GM18511 (cell line): Measurements from ENCODE around the gene ADAMTS14.
"Not testable (repeated sequence)": the region's sequence is repeated elsewhere in the genome, so short reads cannot be mapped to it uniquely, and the experiment has no call there.

Source experiments
- ATAC-seq: cut with Tn5 transposase; IDR thresholded peaks from one replicate; pipeline ENCODE4 v1.9.1; 2021; ENCODE audit warnings: mild to moderate bottlenecking, moderate library complexity; ENCODE audit not compliant: unreplicated experiment

The ADAMTS14 gene

GRCh38 chr10:70657041-70657440 is 15.3 kb upstream of the ADAMTS14 start:
- no peak for ATAC-seq

DNA sequence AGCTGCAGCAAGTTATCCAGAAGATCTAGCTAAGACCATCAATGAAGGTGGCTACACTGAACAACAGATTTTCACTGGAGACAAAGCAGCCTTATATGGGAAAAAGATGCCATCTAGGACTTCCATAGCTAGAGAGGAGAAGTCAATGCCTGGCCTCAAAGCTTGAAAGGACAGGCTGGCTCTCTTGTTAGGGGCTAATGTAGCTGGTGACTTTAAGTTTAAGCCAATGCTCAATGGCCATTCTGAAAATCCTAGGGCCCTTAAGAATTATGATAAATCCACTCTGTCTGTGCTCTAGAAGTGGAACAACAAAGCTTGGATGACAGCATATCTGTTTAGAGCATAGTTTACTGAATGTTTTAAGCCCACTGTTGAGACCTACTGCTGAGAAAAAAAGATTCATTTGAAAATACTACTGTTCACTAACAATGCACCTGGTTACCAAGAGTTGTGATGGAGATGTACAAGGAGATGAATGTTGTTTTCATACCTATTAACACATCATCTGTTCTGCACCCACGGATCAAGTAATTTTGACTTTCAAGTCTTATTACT is 13.6 kb upstream of the ADAMTS14 start:
- no peak for ATAC-seq

GRCh38 chr10:70659306-70659705 is 13.0 kb upstream of the ADAMTS14 start:
- ATAC-seq, result no peak

GRCh38 chr10:70660722-70661121 is 11.6 kb upstream of the ADAMTS14 start:
- no peak for ATAC-seq

- no peak for ATAC-seq
Observed at GRCh38 chr10:70661623-70662361, 10.5 kb upstream of the ADAMTS14 start.

- no peak for ATAC-seq
Observed at GRCh38 chr10:70662362-70663220, 9.7 kb upstream of the ADAMTS14 start.

DNA sequence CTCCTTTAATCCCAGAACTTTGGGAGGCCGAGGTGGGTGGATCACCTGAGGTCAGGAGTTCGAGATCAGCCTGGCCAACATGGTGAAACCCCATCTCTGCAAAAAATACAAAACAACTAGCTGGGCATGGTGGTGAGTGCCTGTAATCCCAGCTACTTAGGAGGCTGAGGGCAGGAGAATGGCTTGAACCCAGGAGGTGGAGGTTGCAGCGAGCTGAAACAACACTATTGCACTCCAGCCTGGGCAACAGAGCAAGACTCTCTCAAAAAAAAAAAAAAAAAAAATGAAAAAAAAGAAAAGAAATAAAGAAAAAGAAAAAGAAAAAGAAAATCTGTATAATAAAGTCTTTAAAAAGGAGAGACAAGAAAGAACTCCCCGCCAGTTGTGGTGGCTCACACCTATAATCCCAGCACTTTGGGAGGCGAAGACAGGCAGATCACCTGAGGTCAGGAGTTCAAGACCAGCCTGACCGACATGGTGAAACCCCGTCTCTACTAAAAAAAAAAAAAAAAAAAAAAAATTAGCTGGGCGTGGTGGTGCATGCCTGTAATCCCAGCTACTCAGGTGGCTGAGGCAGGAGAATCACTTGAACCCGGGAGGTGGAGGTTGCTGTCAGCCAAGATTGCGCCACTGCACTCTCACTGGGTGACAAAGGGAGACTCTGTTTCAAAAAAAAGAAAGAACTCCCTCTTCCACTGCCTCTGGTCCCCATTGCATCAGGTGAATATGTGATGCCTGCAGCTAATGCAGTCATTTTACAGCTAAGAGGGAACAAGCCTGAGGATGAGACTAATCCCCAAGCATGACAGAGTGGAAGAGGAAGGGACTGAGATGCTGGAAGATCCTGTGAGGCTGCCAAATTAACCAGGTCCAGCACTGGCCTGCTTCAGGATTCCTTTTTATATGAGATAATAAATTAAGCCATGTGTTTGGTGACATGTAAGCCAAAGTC is 8.6 kb upstream of the ADAMTS14 start:
- not testable (repeated sequence) for ATAC-seq

- ATAC-seq, result no peak
Observed at GRCh38 chr10:70664702-70665195, 7.6 kb upstream of the ADAMTS14 start.

- ATAC-seq, result no peak
Observed at GRCh38 chr10:70666960-70667798, 5.1 kb upstream of the ADAMTS14 start.

- ATAC-seq, result not testable (repeated sequence)
Observed at GRCh38 chr10:70667818-70668217, 4.5 kb upstream of the ADAMTS14 start.

- no peak for ATAC-seq
Observed at GRCh38 chr10:70668454-70668970, 3.8 kb upstream of the ADAMTS14 start.

- ATAC-seq, result no peak
Observed at GRCh38 chr10:70669015-70669414, 3.3 kb upstream of the ADAMTS14 start.

DNA sequence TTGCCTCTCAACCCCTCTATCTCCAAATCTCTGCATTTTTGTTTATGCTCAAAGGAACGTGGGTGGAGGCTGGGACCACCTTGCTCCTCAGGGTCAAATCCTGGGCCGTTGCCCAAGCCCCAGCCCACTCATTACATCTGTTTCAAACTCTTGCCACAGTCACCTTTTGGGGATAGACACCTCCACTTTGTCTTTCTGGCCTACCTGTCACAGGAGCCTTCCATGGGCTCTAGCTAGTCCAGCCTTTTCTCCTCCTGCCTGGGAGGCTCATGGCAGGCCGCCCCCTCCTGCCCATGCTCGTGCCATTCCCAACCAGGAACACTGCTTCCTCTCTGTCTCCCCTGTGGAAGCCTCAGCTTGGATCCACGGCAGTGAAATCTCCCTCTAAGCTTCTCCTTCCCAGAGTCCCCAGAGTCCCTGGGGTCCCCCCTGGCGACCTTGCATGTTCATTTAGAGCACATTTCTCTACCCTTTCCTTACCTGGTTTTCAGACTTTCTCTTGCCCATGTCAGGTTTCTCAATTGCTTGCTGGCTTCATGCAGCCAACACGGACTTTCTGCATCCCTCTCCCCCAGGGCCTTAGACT is 2.5 kb upstream of the ADAMTS14 start:
- ATAC-seq, result no peak

DNA sequence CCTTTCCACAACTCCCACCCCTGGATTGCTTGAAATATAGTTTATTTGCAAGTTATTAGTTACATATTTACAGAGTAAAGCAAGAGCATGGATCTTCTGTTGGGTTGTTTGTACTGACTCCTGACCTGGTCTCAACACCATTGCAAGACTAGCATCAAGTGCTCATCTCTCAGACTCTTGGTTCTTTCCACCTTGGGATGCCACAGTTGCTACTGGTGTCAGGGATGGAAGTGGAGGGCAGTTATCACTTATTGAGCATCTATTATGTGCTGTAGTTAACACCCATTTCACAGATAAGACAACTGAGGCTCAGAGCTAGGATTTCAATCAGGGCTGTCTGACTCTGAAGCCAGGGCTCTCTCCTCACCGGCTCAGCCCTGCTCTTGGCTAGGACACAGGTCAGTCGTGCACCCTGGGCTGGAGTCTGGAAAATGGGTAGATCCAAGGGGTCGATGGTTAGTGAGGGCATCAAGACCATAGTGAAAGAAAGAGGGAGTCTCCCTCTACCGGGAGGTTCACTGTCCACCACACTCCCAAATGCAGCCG is 614 bp upstream of the ADAMTS14 start:
- no peak for ATAC-seq

- no peak for ATAC-seq
Observed at GRCh38 chr10:70673043-70673928, 980 bp downstream of the ADAMTS14 start.

DNA sequence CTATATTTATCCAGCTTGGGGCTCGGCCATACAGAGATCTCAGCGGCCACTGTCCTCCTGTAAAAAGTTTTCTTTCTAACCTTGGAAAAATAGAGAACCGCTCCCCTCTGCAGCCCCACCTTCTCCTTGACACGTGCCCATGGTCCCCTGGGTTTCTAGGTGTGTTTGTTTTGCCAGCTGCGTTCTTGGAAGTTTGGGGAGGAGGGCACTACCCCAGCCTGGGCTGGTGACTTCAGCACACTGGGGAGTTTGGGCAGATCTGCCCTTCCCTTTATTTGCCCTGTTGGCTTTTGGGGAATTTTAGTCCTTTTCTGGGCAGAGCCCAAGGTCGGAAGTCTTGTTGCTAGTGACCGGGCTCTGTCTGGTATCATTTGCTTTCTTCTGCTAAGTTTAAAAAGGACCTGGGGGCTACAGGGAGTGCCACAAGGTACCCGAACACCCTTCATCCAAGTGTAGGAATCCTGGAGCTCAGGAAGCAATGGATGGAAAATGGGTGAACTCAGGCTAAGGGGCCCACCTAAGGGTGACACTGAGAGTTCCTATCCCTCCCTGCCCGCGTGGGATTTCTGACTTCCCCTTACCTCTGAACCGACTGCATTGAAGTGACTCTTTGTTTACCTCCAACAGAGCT is 1.7 kb downstream of the ADAMTS14 start:
- no peak for ATAC-seq
